AG04449 (cell line): ENCODE data around the gene RNF114.
A peak's percentile ranks its signal among the peaks of the same experiment; 100 is the strongest.

ENCODE experiments used
- CTCF ChIA-PET: fragments of 350-600 bp; formaldehyde crosslinking; extraction: SDS; loops from one replicate; lab custom pipeline; 2021; ENCODE audit warnings: antibody characterized with exemption; lab: Yijun Ruan, JAX
- POLR2A ChIA-PET: fragments of 400-600, 350-600 bp; formaldehyde crosslinking; extraction: SDS; loops from one replicate; lab custom pipeline; 2020; ENCODE audit warnings: antibody characterized with exemption, inconsistent platforms; lab: Yijun Ruan, JAX
- DNase-seq: peaks from one replicate; pipeline ENCODE4 v3.0.0-alpha.2; 2010; ENCODE audit warnings: low read depth, low spot score
- H3K4me3 ChIP-seq: 2 replicates; pipeline ENCODE4 v1.5.1; 2011; ENCODE audit warnings: low read depth, mild to moderate bottlenecking, control low read depth, low read length
- TF ChIP-seq, protein P1 (sequence below): IDR thresholded peaks from one replicate; pipeline ENCODE4 v1.5.1; 2011; ENCODE audit warnings: mild to moderate bottlenecking, moderate library complexity, low read length, control low read depth, inconsistent platforms; ENCODE audit not compliant: insufficient read depth; ENCODE audit errors: missing control alignments

Gene RNF114

DNA sequence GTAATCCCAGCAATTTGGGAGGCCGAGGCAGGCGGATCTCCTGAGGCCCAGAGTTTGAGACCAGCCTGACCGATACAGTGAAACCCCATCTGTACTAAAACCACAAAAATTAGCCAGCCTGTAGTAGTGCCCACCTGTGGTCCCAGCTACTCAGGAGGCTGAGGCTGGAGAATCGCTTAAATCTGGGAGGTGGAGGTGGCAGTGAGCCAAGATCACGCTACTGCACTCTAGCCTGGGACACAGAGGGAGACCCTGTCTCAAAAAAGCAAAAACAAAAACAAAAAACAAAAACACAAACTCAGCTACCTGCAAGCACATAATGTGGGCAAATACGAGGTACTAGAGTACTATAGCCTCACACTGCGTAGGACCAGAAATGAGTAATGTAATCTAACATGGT is 17.2 kb upstream of the RNF114 start:
- H3K4me3 ChIP-seq = no peak overlapping the region
- ChIA-PET CTCF (interaction anchor here (0.9 kb wide), 1 partner anchor 17 kb away, joined by 3 read pairs; the partner anchor contains the start of gene RNF114), POLR2A (interaction anchor here (1.1 kb wide), 1 partner anchor 32 kb away, joined by 4 read pairs; no protein-coding TSS in a partner anchor)
- DNase-seq = no peak
- TF ChIP-seq, protein P1, sequence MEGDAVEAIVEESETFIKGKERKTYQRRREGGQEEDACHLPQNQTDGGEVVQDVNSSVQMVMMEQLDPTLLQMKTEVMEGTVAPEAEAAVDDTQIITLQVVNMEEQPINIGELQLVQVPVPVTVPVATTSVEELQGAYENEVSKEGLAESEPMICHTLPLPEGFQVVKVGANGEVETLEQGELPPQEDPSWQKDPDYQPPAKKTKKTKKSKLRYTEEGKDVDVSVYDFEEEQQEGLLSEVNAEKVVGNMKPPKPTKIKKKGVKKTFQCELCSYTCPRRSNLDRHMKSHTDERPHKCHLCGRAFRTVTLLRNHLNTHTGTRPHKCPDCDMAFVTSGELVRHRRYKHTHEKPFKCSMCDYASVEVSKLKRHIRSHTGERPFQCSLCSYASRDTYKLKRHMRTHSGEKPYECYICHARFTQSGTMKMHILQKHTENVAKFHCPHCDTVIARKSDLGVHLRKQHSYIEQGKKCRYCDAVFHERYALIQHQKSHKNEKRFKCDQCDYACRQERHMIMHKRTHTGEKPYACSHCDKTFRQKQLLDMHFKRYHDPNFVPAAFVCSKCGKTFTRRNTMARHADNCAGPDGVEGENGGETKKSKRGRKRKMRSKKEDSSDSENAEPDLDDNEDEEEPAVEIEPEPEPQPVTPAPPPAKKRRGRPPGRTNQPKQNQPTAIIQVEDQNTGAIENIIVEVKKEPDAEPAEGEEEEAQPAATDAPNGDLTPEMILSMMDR = no peak

DNA sequence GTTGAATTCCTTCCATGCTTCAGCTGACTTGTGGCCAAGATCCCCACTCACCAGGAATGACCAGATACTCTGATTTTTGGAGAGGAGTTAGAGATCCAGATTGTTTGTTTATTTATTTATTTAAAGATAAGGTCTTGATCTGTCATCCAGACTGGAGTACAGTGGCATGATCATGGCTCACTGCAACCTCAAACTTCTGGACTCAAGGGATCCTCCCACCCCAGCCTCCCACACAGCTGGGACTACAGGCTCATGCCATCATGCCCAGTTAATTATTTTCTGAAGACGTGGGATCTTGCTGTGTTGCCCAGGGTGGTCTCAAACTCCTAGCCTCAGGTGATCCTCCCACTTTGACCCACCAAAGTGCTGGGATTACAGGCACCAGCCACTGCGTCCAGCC is 16.7 kb upstream of the RNF114 start:
- no peak overlapping the region for H3K4me3 ChIP-seq
- CTCF ChIA-PET = interaction anchor here (0.9 to 1.2 kb wide), 2 partner anchors 16 to 28 kb away, joined by 3 to 4 read pairs; partner anchors contain the start of gene RNF114
- POLR2A ChIA-PET = interaction anchor here (1.1 kb wide), 1 partner anchor 32 kb away, joined by 4 read pairs; no protein-coding TSS in a partner anchor
- TF ChIP-seq, protein P1 = no peak
- DNase-seq = no peak

DNA sequence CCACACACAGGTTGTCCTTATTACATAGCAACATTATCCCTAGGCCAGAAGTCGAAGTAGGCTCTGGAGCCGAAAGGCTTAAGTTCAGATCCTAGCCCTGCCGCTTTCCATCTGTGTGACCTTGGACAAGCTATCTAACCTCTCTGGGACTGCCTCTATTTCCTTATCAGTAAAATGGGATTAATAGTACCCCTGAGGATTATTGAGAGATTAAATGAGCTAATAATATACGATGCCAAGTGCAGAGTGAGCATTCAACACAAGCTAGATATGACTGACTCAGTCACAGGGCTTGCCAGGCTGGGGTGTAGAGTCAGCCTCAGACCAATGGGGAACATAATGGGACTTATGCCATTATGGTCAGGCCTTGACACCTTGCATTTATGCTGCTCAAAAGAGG is 11.9 kb upstream of the RNF114 start:
- ChIA-PET POLR2A (no interaction called here), CTCF (interaction anchor here (0.6 to 1.7 kb wide), 6 partner anchors 8 to 147 kb away, joined by 3 to 4 read pairs (median 3); no protein-coding TSS in a partner anchor)
- TF ChIP-seq, protein P1 = no peak
- DNase-seq = no peak
- H3K4me3 ChIP-seq = no peak overlapping the region

DNA sequence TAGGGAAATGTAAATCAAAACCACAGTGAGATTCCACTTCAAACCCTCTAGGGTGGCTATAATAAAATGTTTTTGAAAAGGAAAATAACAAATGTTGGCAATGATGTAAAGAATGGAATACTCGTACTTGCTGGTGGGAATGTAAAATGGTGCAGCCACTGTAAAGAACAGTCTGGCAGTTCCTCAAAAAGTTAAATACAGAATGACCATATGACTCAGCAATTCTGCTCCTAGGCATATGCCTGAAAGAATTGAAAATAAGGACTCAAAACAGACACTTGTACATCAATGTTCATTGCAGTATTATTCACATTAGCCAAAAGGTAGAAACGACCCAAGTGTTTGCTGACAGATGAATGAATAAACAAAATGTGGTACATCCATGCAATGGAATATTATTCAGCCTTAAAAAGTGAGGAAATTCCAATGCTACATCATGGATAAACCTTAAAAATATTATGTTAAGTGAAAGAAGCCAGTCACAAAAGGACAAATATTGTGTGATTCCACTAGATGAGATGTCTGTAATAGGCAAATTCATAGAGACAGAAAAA is 10.2 kb upstream of the RNF114 start:
- CTCF ChIA-PET = interaction anchor here (0.6 to 1.4 kb wide), 6 partner anchors 9 to 145 kb away, joined by 3 to 4 read pairs (median 3); no protein-coding TSS in a partner anchor
- H3K4me3 ChIP-seq = no peak overlapping the region
- POLR2A ChIA-PET = interaction anchor here (0.9 kb wide), 1 partner anchor 10 kb away, joined by 3 read pairs; no protein-coding TSS in a partner anchor
- TF ChIP-seq, protein P1 = no peak
- DNase-seq = no peak

DNA sequence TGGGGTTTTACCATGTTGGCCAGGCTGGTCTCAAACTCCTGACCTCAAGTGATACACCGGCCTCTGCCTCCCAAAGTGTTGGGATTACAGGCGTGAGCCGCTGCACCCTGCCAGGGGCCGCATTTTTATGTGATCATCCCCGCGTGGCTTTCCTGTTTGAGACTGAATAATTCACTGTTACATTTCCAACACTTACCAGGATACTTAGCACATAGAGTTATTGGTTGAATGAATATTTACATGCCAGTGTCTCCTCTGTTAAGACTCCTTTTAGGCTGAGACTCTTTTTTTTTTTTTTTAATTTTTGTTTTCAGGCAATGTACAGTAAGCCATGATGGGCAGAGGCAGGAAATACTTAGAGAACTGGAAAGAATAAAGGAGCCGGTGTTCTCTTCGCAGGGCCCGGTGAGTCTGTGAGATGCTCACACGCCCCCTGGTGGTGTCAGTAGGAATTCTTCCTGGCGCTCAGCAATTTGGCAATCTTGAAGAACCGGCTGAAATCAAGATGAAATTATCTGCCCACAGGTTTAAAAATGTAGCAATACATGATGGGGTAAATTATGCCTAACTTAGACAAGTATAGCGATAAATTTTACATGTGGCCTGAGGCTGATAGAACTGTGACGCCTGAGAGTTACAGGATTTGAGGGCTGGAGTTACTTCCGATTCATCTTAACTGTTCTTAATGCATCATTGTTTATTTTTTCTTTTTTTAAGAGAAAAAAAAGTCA is 7.6 kb upstream of the RNF114 start:
- DNase-seq = peak; percentile 56

More for the DNA sequence above, 7.6 kb upstream of the RNF114 start:
- H3K4me3 ChIP-seq = no peak overlapping the region
- TF ChIP-seq, protein P1 = peak; percentile 76
- ChIA-PET POLR2A (no interaction called here), CTCF (interaction anchor here (0.7 to 1.5 kb wide), 10 partner anchors 10 to 322 kb away, joined by 3 to 6 read pairs (median 4); no protein-coding TSS in a partner anchor)
